ENCODE results near the gene ATRAID.
A peak's percentile ranks its signal among the peaks of the same experiment; 100 is the strongest.
"Not testable (repeated sequence)": the region's sequence is repeated elsewhere in the genome, so short reads cannot be mapped to it uniquely, and the experiment has no call there.

ATRAID gene, protein sequence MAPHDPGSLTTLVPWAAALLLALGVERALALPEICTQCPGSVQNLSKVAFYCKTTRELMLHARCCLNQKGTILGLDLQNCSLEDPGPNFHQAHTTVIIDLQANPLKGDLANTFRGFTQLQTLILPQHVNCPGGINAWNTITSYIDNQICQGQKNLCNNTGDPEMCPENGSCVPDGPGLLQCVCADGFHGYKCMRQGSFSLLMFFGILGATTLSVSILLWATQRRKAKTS

DNA sequence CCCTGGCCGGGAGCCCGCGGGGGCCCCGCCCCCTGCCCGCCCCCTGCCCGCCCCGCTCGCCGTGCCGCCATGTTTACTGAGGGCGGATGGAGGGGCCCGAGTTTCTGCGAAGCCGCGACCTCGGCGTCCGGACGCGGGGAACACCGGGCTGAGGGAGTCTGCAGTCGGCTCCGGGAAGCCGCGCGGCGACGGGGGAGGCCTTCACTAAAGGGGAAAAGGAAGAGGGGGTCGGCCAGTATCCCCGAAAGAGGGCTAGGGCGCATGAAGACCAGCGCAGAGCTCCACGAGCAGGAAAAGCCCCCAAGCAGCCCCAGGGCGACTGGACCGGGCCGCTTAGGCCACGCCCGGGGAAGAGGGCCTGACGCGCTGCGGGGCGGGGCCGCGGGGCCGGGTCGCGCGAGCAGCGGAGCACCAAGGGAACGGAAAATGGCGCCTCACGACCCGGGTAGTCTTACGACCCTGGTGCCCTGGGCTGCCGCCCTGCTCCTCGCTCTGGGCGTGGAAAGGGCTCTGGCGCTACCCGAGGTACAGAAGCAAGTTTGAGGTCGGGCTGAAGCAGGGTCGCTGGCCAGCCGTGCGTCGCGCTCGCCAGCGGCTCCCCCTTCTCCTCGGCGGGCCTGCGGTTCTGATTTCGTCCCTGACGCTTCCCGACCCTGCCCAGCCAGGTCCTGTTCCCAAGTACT lies at the start of gene ATRAID, which contains the start of gene SLC5A6:
Gene ATRAID, plus strand, starts transcription at position 99 of the 683 bp plus-strand sequence. Its CDS starts 328 bp downstream, at position 427.
Gene SLC5A6, minus strand, starts transcription at position 326 of the 683 bp plus-strand sequence. CDS start 4,618 bp downstream, outside the sequence.
- peak; percentile 85 to 89 for DNase-seq

DNA sequence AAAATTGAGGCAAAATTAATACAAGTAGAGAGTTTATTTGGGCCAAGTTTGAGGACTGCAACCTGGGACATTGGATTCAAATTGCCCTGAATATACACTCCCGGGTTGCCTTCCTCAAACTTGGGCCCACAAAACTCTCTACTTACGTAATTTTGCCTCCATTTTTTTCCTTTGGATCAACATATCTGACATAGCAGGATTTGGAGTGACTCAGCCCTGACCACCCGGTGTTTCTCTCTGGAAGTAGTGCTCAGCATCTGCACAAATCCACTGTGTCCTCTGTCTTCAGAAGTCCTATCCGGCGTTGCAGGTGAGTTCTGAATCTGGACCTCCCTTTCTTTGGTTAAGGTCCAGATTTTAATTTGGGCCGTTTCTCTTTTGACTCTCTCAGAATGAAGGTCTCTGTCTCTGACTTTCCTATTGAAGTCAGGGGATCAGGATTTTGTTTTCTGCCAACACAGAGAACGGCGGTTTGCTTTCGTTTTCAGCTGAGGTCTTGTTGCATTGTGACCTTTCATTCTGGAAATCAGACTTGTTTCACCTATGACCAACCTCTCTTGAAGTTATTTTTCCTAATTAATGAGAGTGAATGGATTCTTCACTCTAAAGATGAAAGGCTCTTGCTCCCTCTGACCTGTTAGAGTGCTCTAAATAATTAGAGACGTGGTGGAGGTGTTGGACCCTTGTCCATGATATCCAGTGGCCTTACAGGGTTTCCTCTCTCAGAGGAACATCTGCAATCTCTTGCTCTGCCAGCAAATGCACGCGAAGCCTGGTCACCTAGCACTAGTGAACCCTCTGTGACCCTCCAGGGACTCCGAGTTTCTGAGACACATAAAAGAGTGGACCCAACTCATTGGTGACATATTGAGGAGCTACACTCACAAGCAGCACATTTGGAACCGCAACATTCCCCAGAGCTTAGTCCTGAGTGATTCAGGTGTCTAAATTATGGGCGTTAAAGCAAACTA lies 49.4 kb upstream of the ATRAID start:
- DNase-seq, result no peak

DNA sequence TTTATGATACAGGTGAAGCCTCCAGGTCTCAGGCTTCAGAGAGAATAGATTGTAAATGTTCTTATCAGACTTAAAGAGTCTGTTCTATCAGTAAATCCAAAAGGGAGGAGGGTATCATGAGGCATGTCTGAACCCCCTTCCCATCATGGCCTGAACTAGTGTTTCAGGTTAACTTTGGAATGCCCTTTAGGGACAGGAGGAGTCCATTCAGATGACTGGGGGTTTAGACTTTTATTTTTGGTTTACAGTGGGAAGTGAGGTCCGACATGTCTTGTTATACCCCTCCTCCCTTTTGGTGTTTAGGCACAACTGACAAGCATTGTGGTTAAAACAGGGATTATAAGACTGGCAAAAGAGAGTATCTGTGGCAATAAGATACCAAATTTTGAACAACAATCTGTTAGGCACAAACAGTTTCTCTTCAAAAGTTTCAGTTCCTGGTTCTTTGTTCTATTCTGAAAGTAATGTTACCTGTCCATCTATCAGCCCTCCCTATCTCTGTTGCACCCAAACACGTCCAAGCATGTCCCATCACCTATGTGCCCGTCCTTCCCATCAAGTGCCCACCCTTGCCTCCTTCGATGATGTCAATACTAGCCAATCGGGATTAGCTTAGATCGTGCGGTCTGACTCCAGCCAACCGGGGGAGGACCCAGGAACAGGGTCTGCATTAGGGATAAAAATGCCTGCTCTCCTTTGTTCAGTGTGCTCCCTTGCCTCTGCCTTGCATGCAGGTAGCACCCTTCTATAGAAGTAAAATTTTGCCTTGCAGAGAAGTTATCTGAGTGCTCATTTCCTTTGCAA lies 46.7 kb upstream of the ATRAID start:
- DNase-seq, result no peak

DNA sequence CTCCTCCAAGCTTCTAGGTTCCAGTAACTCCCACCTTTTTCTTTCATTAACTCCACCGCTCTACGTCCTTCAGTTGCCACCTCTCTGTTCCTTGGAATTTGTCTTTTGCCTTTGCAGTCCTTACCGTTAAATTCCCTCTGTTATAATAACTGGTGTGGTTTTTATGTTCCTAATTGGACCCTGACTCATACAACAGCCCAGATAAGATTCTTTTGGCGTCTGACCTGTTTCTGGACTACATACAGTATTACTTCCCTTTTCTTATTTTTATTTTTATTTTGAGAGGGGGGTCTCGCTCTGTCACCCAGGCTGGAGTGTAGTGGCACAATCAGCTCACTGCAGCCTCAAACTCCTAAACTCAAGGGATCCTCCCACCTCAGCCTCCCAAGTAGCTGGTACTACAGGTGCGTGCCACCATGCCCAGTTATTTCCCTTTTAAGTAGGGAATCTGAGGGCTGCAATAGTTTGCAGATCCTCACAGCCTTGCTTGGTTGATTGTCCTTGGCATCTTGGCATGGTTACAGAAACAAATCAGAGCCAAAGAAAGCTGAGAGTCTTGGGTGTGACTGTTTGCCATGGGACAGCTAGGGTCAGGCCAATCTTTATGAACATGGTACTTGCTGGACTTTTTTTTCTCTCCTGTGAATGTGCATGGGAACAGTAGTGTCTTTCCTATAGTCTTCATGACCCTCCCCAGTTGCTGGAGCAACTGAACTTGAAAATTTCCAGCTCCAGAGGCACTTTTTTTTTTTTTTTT lies 41.1 kb upstream of the ATRAID start:
- no peak for DNase-seq

DNA sequence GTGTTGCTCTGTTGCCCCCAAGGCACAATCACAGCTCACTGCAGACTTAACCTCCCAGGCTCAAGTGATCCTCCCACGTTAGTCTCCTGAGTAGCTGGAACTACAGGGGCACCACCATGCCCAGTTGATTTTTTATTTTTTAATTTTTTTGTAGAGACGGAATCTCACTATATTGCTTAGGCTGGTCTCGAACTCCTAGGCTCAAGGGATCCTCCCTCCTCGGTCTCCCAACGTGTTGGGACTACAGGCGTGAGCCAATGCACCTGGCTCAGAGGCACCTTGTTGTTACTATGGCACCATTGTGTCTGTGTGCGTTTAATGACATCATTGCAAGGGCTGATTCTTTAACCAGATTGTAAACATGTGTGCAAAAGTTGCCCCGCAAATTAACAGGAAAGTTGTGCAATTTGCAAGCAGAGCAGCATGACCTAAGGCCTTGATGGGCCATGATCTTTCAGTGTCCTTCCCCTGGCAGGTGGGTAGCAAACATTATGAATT lies 40.4 kb upstream of the ATRAID start:
- no peak for DNase-seq

DNA sequence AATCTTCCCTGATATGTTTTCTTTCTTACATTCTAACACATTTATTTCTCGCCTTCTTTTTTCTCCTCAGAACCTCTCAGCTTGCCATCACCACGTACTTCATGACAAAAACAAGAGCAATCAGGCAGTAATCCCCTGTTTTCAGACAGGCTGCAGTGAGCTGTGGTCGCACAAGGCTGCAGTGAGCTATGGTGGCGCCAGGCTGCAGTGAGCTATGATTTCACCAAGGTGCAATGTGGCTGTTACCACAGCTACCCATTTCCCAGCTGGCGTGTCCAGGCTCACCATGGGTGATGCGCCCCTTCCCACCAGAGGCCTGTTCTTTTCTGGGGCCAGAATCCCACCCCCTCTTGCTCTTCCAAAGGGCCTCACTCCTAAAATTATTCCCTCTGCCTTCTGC lies 37.2 kb upstream of the ATRAID start:
- DNase-seq, result no peak

DNA sequence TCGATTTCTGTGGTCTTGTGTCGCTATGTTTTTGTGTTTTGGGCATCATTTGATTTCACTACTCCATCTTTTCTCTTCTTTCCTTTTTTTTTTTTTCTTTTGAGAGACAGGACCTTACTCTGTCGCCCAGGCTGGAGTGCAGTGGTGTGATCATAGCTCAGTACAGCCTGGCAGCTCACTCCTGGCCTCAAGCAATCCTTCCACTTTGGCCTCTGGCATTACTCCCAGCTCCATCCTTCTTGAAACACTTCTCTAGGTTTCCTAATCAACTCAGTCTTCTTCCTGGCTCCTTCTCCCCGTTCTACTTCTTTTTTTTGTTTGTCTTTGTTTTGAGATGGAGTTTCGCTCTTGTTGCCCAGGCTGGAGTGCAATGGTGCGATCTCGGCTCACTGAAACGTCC lies 36.5 kb upstream of the ATRAID start:
- DNase-seq, result no peak

DNA sequence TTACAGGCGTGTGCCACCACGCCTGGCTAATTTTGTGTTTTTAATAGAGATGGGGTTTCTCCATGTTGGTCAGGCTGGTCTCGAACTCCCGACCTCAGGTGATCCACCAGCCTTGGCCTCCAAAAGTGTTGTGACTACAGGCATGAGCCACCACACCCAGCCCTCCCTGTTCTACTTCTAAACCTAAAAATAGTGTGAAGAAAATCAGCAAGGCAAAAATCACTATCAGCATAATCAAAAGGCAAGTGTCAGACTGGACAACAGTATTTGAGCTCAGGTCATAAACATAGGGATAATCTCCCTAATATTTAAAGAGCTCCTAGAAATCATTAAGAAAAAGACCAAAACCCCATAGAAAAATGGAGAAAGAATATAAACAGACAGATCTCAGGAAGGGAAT lies 36.1 kb upstream of the ATRAID start:
- not testable (repeated sequence) for DNase-seq

DNA sequence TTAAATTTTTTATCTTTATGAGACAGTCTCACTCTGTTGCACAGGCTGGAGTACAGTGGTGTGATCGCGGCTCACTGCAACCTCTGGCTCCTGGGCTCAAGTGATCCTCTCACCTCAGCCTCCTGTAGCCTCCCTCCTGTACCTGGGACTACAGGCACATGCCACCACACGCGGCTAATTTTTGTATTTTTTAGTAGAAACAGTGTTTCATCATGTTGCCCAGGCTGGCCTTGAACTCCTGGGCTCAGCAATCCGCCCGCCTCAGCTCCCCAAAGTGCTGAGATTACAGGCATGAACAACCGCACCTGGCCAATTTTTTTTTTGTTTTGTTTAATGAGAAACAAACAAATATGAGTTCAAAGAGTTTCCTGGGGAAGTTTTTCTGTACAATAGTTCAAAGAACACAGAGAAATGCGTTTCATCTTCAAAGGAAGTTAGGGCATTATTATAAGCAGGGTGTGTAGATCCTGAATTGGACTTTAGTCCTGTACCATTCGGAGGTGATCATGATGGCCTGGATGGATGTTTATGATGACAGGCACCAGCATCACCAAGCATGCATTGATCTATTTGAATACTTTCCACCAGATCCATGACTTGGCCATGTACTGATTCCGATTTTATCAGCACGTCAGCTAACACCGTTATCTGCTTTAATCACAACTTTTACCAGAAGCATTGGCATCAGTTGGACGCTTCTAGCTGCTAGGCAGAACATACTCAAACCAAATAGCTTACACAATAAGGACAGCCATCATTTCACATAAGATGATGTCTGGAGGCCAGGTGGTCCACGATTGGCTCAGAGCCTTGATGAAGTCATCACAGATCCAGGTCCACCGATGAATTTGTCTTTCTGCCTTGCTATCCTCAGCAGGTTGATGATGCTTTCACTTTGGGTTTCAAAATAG lies 34.1 kb upstream of the ATRAID start:
- no peak for DNase-seq

DNA sequence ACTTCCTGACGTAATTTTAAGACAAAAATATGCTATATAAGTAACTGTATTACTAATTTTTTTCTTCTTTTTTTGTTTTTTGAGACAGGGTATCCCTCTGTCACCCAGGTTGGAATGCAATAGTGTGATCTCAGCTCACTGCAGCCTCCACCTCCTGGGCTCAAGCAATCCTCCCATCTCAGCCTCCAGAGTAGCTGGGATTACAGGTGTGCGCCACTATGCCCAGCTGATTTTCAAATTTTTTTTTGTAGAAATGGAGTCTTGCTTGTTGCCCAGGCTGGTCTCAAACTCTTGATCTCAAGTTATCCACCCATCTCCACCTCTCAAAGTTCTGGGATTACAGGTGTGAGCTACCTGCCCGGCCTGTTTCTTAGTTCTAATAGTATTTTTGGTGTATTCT lies 33.4 kb upstream of the ATRAID start:
- DNase-seq, result no peak

DNA sequence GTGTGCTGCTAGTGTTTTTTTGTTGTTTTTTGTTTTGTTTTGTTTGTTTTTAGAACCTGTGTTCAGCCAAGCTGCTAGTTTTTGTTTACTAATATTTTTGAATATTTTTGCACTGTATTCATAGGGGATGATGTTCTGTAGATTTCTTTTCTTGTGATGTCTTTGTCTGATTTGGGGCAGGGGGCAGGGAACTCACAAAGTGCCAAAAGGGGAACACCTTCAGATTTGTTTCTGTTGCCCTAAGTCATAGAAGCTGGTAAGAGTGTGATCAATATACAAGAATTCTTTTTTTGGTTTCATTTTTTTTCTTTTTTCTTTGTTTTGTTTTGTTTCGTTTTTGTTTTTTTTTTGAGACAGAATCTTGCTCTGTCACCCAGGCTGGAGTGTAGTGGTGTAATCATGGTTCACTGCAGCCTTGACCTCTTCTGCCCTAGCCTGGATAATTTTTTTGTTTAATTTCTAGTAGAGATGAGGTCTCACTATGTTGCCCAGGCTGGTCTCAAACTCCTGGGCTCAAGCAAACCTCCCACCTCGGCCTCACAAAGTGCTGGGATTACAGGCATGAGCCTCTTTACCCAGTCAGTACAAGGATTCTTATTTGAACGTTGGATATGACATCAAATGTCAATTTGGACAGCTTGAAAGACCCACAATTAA lies 32.4 kb upstream of the ATRAID start:
- DNase-seq, result no peak

DNA sequence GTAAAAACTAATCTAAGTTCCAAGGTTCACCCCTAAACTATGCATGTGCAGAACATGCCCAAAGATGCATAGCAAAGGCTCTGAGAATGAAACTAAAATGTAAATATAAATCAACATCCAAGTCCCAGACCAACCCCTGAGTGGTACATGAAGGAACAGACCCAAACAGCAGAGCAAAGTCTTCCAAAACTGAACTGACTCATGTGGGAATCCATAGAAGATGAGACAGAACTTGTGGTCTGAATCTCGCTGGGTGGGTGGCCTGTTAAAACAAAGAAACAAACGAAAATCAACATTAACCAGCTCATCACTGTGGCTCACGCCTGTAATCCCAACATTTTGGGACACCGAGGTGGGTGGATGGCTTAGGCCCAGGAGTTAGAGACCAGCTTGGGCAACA lies 29.5 kb upstream of the ATRAID start:
- DNase-seq, result no peak

DNA sequence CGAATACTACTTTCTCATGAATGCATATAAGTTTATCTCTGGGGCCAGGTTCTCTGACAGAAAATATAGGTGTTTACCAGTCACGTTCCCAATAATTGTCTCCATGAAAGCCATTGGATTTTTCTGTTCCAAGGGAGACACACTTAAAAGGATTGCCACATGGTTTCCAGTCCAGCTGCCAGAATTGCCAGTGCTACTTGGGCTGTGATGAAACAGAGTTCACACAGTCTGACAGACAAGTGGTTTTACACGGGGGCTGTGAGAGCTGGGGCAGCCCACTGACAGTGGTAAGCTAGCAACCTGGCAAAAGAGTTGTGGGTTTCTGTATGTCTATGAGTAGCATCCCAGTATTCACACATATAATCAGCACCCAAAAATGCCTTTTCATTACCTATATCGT lies 27.7 kb upstream of the ATRAID start:
- DNase-seq, result no peak

DNA sequence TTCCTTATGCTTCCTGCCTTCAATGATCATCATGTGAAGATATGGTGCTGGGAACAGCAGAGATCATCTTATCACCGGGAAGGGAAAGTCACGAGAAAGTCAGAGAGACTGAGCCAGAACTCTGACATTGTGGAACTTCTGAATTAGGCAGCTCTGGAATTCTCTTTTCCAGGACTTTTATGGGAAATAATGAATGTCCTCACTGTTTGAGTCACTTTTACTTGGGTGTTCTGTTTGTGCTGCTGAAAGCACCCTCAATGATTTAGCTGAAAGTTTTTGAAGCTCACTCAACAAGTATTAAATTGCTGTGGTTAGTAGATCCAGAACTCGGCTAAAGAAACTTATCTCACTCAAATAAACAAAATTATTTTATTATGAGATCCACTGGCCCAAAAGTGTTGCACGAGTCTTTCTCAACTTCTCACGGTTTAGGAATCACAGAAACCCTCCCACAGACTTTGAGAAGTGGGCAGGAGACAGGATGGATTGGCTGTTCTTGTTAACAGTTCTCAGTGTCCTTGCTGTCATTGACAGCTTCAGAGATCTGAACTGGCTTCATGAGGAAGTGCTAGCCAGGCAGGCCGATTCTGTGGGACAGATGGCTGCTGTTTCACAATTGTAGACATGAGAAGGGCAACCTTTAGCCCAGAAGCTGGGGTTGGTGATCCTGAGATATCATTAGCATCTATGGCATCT lies 26.4 kb upstream of the ATRAID start:
- DNase-seq, result no peak

DNA sequence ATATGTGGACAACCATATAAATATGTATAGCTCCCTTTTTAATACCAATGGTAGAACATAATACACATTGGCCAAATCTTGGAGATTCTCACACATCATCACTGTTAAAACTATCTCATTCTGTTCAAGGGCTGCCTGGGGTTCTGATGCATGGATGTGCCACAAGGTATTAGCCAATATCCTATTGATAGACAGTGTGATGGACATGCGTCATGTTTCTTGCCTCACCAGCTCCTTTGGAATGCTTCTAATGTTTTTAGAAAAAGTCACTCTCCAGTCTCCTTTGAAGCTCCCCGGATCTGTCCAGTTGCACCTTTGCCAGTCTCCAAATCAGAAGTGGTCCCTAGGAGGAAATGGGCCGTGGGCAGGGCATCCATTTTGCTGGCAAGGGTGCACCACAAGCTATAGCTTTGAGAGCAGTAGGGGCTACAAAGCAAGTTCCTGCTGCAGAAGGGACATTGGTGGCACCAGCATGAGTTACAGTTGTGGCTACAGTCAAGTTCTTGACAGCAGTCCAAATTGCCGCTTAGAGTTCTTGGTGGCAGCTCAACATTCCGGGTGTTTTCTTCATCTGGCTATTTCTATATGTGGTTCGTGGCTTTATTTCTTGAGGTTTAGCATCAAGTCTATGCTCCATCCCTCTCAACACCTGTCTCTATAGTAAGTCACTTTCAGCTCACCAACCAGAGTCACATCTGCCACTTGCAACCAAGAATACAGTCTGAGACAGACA lies 25.1 kb upstream of the ATRAID start:
- no peak for DNase-seq

DNA sequence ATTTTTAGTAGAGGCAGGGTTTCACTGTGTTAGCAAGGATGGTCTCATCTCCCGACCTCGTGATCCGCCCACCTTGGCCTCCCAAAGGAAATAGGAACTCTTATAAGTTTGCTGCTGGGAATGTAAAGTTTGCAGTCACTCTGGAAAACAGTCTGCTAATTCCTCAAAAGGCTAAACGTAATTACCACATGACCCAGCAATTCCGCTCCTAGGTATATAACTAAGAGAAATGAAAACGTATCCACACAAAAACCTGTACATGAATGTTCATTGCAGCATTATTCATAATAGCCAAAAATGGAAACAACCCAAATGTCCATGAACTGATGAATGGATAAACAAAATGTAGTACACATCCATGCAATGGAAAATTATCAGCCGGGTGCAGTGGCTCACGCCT lies 21.9 kb upstream of the ATRAID start:
- no peak for DNase-seq

DNA sequence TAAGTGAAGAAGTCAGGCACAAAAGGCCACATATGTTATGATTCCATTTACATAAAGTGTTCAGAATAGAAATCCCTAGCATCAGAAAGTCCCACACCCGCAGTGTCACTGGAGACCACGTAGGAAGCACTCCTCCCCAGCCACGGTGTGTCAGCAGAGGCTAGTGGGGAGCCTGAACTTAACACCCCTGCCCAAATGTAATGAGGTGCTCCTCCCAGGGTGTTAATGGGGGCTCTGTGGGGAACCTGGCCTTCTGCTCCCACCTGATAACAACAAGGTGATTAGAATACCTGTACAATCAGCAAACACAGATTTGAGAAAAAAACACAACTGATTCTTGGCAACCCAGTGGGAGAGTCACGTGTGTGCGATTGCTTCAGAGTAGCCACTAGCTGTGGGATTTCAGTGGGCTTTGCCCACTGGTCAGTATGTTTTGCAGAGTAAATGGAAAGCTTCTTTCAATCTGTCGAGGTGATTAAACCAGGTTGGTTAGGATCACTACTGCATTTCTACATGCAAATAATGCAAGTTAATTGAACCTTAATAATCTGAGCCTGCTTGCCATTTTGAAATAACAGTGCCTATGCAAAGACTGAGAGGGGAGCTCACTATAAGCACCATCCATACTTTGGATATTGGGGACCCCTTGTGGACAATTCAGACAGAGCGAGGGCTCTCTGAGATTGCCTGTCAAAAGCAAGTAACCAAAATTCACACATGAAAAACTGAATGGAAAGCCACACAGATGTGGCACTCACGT lies 20.6 kb upstream of the ATRAID start:
- peak in 1 of 2 donors; percentile 45 for DNase-seq
